Nephron progenitor cell (in vitro differentiated cells): Measurements from ENCODE around the gene PLPPR5.

Experiments used
- DNase-seq: peaks from one replicate; pipeline ENCODE4 v3.0.0; 2021
- H3K27ac Mint-ChIP-seq: 2 replicates; pipeline ENCODE4 v1.8.0; 2021; ENCODE audit warnings: mild to moderate bottlenecking, moderate library complexity, mixed read lengths
- H3K27me3 Mint-ChIP-seq: 2 replicates; pipeline ENCODE4 v1.8.0; 2021; ENCODE audit warnings: mild to moderate bottlenecking, low read depth, mixed read lengths; ENCODE audit not compliant: poor library complexity
- H3K36me3 Mint-ChIP-seq: 2 replicates; pipeline ENCODE4 v1.8.0; 2021; ENCODE audit warnings: low read depth, mixed read lengths
- H3K4me1 Mint-ChIP-seq: 2 replicates; pipeline ENCODE4 v1.8.0; 2021; ENCODE audit warnings: mixed read lengths
- H3K4me3 Mint-ChIP-seq: 2 replicates; pipeline ENCODE4 v1.8.0; 2021; ENCODE audit warnings: mild to moderate bottlenecking, moderate library complexity, mixed read lengths
- H3K9me3 Mint-ChIP-seq: 2 replicates; pipeline ENCODE4 v1.8.0; 2021; ENCODE audit warnings: mild to moderate bottlenecking, moderate library complexity, mixed read lengths
- CTCF ChIP-seq: fragments of 200-600 bp; sonication (generic); IDR thresholded peaks from 2 replicates; pipeline ENCODE4 v1.5.0; 2021; ENCODE audit warnings: antibody characterized with exemption

Gene PLPPR5

GRCh38 chr1:98979463-98979862 lies 25.2 kb downstream of the PLPPR5 start:
- Mint-ChIP-seq H3K4me1 (peaks cover 8% of the 10 kb centered on the region), H3K27ac (no peak overlapping the region), H3K27me3 (peaks cover 3% of the 10 kb centered on the region), H3K4me3 (no peak overlapping the region), H3K9me3 (peaks cover 8% of the 10 kb centered on the region), H3K36me3 (peaks cover 4% of the 10 kb centered on the region)
- TF ChIP-seq CTCF = no peak
- DNase-seq = no peak

- no peaks in the 10 kb centered on the region for H3K36me3 Mint-ChIP-seq
- H3K4me3 Mint-ChIP-seq = no peak overlapping the region
- TF ChIP-seq CTCF = no peak
- H3K27me3 Mint-ChIP-seq = no peaks in the 10 kb centered on the region
- no peak overlapping the region for H3K27ac Mint-ChIP-seq
- H3K4me1 Mint-ChIP-seq = peaks cover 32% of the 10 kb centered on the region
- no peaks in the 10 kb centered on the region for H3K9me3 Mint-ChIP-seq
- DNase-seq = no peak
These were observed 28.9 kb downstream of the PLPPR5 start for GRCh38 chr1:98975810-98976209.

- no peaks in the 10 kb centered on the region for H3K9me3 Mint-ChIP-seq
- no peak for DNase-seq
- no peak for TF ChIP-seq CTCF
- H3K27ac Mint-ChIP-seq = no peak overlapping the region
- H3K4me3 Mint-ChIP-seq = no peak overlapping the region
- no peaks in the 10 kb centered on the region for H3K36me3 Mint-ChIP-seq
- H3K27me3 Mint-ChIP-seq = no peaks in the 10 kb centered on the region
- peaks cover 32% of the 10 kb centered on the region for H3K4me1 Mint-ChIP-seq
These were observed 29.5 kb downstream of the PLPPR5 start for GRCh38 chr1:98975113-98975512.

GRCh38 chr1:98969798-98970490 lies 34.7 kb downstream of the PLPPR5 start:
- Mint-ChIP-seq H3K9me3 (no peaks in the 10 kb centered on the region), H3K27ac (no peak overlapping the region), H3K36me3 (no peaks in the 10 kb centered on the region), H3K27me3 (peaks cover 4% of the 10 kb centered on the region), H3K4me3 (no peak overlapping the region), H3K4me1 (peaks cover 29% of the 10 kb centered on the region)
- DNase-seq = no peak
- no peak for TF ChIP-seq CTCF

GRCh38 chr1:98967122-98967521 lies 37.5 kb downstream of the PLPPR5 start:
- no peak overlapping the region for H3K27ac Mint-ChIP-seq
- no peaks in the 10 kb centered on the region for H3K36me3 Mint-ChIP-seq
- H3K4me3 Mint-ChIP-seq = no peak overlapping the region
- no peak for TF ChIP-seq CTCF
- peaks cover under 1% of the 10 kb centered on the region for H3K4me1 Mint-ChIP-seq
- H3K9me3 Mint-ChIP-seq = no peaks in the 10 kb centered on the region
- peaks cover 4% of the 10 kb centered on the region for H3K27me3 Mint-ChIP-seq
- no peak for DNase-seq

- no peak overlapping the region for H3K27ac Mint-ChIP-seq
- TF ChIP-seq CTCF = no peak
- no peaks in the 10 kb centered on the region for H3K9me3 Mint-ChIP-seq
- H3K4me3 Mint-ChIP-seq = no peak overlapping the region
- no peaks in the 10 kb centered on the region for H3K4me1 Mint-ChIP-seq
- no peak for DNase-seq
- H3K27me3 Mint-ChIP-seq = peaks cover 4% of the 10 kb centered on the region
- H3K36me3 Mint-ChIP-seq = no peaks in the 10 kb centered on the region
These were observed 39.3 kb downstream of the PLPPR5 start for GRCh38 chr1:98965394-98965793.
